HepG2 (cell line): ENCODE measurements around the gene RNASE13. TPM values are rescaled to one million over a fixed set of nuclear protein-coding genes. Genes with fewer than 3 reads are reported as not detected.

Experiments used
- EHMT2 ChIP-seq: fragments of 200-600 bp; sonication (generic); IDR thresholded peaks from 2 replicates; pipeline ENCODE4 v1.7.0; 2017; ENCODE audit warnings: antibody characterized with exemption, low read depth, low read length, borderline replicate concordance
- ELF1 ChIP-seq: sonication (generic); formaldehyde crosslinking; IDR thresholded peaks from 2 replicates; pipeline ENCODE4 v1.4.0; 2020; ENCODE audit warnings: missing genetic modification reagents
- EP300 ChIP-seq, 3 experiments: sonication (generic) in 1 of 3; formaldehyde crosslinking in 1 of 3; IDR thresholded peaks; 2 replicates each; pipeline versions ENCODE4 v1.5.1 to v1.6.1; 2011 to 2020; ENCODE audit warnings: low read depth in 2 of 3, low read length in 2 of 3, borderline replicate concordance in 1 of 3, improper control_type of control experiment in 1 of 3, mild to moderate bottlenecking in 1 of 3, missing genetic modification reagents in 1 of 3, moderate library complexity in 1 of 3
- ETV5 ChIP-seq: IDR thresholded peaks from 2 replicates; pipeline ENCODE4 v1.6.1; 2018; ENCODE audit warnings: missing biosample characterization, missing genetic modification reagents, inconsistent platforms, borderline replicate concordance
- GABPA ChIP-seq, 2 experiments: IDR thresholded peaks; 2 replicates each; pipeline ENCODE4 v1.6.1; 2011 to 2016; ENCODE audit warnings: low read depth in 2 of 2, low read length in 1 of 2, missing biosample characterization in 1 of 2, missing genetic modification characterization in 1 of 2
- HNF4G ChIP-seq, 2 experiments: sonication (generic) in 1 of 2; formaldehyde crosslinking in 1 of 2; IDR thresholded peaks; 2 replicates each; pipeline versions ENCODE4 v1.4.0 to v1.6.1; 2011 to 2020; ENCODE audit warnings: borderline replicate concordance in 2 of 2, low read depth in 2 of 2, mild to moderate bottlenecking in 2 of 2, low read length in 1 of 2, missing genetic modification reagents in 1 of 2, moderate library complexity in 1 of 2
- ISL2 ChIP-seq: sonication (generic); formaldehyde crosslinking; IDR thresholded peaks from 2 replicates; pipeline ENCODE4 v1.5.0; 2020; ENCODE audit warnings: missing genetic modification reagents
- MAX ChIP-seq: IDR thresholded peaks from 2 replicates; pipeline ENCODE4 v1.6.1; 2012; ENCODE audit warnings: inconsistent platforms
- NFIC ChIP-seq: IDR thresholded peaks from 2 replicates; pipeline ENCODE4 v1.6.1; 2012; ENCODE audit warnings: mild to moderate bottlenecking, low read length, inconsistent platforms
- PCBP2 ChIP-seq: fragments of 200-400 bp; formaldehyde crosslinking; optimal IDR thresholded peaks from 2 replicates; pipeline ENCODE3; 2018; ENCODE audit warnings: low read length, low read depth; ENCODE audit not compliant: poor library complexity, severe bottlenecking
- PITX1 ChIP-seq: sonication (generic); formaldehyde crosslinking; IDR thresholded peaks from 2 replicates; pipeline ENCODE4 v1.5.1; 2020; ENCODE audit warnings: mild to moderate bottlenecking, missing genetic modification reagents
- RAD51 ChIP-seq: fragments of 450-650 bp; IDR thresholded peaks from 2 replicates; pipeline ENCODE4 v1.6.1; 2016; ENCODE audit warnings: borderline replicate concordance
- RARA ChIP-seq: IDR thresholded peaks from 2 replicates; pipeline ENCODE4 v1.6.1; 2016; ENCODE audit warnings: missing genetic modification reagents, missing compliant biosample characterization
- RCOR2 ChIP-seq: IDR thresholded peaks from 2 replicates; pipeline ENCODE4 v1.6.1; 2016; ENCODE audit warnings: missing biosample characterization, missing genetic modification reagents
- SAP130 ChIP-seq: IDR thresholded peaks from 2 replicates; pipeline ENCODE4 v1.6.1; 2016; ENCODE audit warnings: low read depth
- SMAD3 ChIP-seq: sonication (generic); formaldehyde crosslinking; IDR thresholded peaks from 2 replicates; pipeline ENCODE4 v1.4.0; 2020; ENCODE audit warnings: missing genetic modification reagents
- THYN1 ChIP-seq: sonication (generic); formaldehyde crosslinking; IDR thresholded peaks from 2 replicates; pipeline ENCODE4 v1.8.1; 2023; ENCODE audit warnings: low read depth, mild to moderate bottlenecking, moderate library complexity, missing genetic modification reagents, borderline replicate concordance
- ZBTB49 ChIP-seq: sonication (generic); formaldehyde crosslinking; IDR thresholded peaks from 2 replicates; pipeline ENCODE4 v1.4.0; 2020; ENCODE audit warnings: missing genetic modification reagents, borderline replicate concordance
- ZKSCAN5 ChIP-seq: sonication (generic); formaldehyde crosslinking; IDR thresholded peaks from 2 replicates; pipeline ENCODE4 v1.5.1; 2020; ENCODE audit warnings: mild to moderate bottlenecking, missing genetic modification reagents
- ZNF124 ChIP-seq: sonication (generic); formaldehyde crosslinking; IDR thresholded peaks from 2 replicates; pipeline ENCODE4 v1.4.0; 2020; ENCODE audit warnings: missing genetic modification reagents
- ZNF138 ChIP-seq: sonication (generic); formaldehyde crosslinking; IDR thresholded peaks from 2 replicates; pipeline ENCODE4 v1.5.0; 2020; ENCODE audit warnings: mild to moderate bottlenecking, low read depth, missing genetic modification reagents
- ZNF264 ChIP-seq: sonication (generic); formaldehyde crosslinking; IDR thresholded peaks from 2 replicates; pipeline ENCODE4 v1.4.0; 2020; ENCODE audit warnings: missing genetic modification reagents
- ZNF280B ChIP-seq: sonication (generic); formaldehyde crosslinking; IDR thresholded peaks from 2 replicates; pipeline ENCODE4 v1.5.0; 2020; ENCODE audit warnings: missing genetic modification reagents, mild to moderate bottlenecking, borderline replicate concordance
- ZNF317 ChIP-seq: sonication (generic); formaldehyde crosslinking; IDR thresholded peaks from 2 replicates; pipeline ENCODE4 v1.5.0; 2020; ENCODE audit warnings: mild to moderate bottlenecking, missing genetic modification reagents
- ZNF737 ChIP-seq: sonication (generic); formaldehyde crosslinking; IDR thresholded peaks from 2 replicates; pipeline ENCODE4 v1.5.0; 2020; ENCODE audit warnings: missing genetic modification reagents, mild to moderate bottlenecking, borderline replicate concordance
- ZNF772 ChIP-seq: sonication (generic); formaldehyde crosslinking; IDR thresholded peaks from 2 replicates; pipeline ENCODE4 v1.5.0; 2020; ENCODE audit warnings: mild to moderate bottlenecking, missing genetic modification reagents
- ZSCAN9 ChIP-seq: IDR thresholded peaks from 2 replicates; pipeline ENCODE4 v1.6.1; 2016; ENCODE audit warnings: borderline replicate concordance
- polyA plus RNA-seq, 8 experiments: library from polyadenylated mRNA; depleted of rRNA in 3 of 8; stranded (reverse) in 7 of 8; unstranded in 1 of 8; fragments of >200 nt; fragmentation: Illumina TruSeq in 4 of 8; extraction: Trizol in 4 of 8; gene quantifications; 2 replicates each; pipeline versions ENCODE4 v1.2.1 to v1.2.3, GENCODE V29; 2011 to 2016; ENCODE audit warnings: low read depth in 4 of 8, missing spikeins in 1 of 8, mixed read lengths in 1 of 8; ENCODE audit not compliant: insufficient read depth in 1 of 8
- total RNA-seq, 5 experiments: library from RNA; depleted of rRNA; stranded (reverse); fragments of >200 nt; fragmentation: Illumina TruSeq; extraction: Trizol; gene quantifications; 2 replicates each; pipeline ENCODE4 v1.2.3, GENCODE V29; 2016; ENCODE audit warnings: low read depth in 1 of 5

The RNASE13 gene
- total and polyA plus RNA-seq, 2 of the 13 experiments (the other 11 are each of a cell fraction or from before 2014, with no cell fraction given), result 1.0 TPM; not detected in 1

- TF ChIP-seq ZNF317 (CRISPR knock-in tag) (no peak), SAP130 (CRISPR knock-in tag) (peak; percentile 39), PITX1 (0 out of 2 replicates have a peak, but pooled peaks have one; percentile 21), ZBTB49 (CRISPR knock-in tag) (no peak), ZNF280B (CRISPR knock-in tag) (no peak), PCBP2 (no peak), SMAD3 (CRISPR knock-in tag) (0 out of 2 replicates have a peak, but pooled peaks have one; percentile 42), ZNF737 (CRISPR knock-in tag) (no peak), HNF4G (IDR thresholded peaks at IDR 0.05; ENCODE audit: borderline replicate concordance, low read depth, low read length) (no peak), HNF4G (CRISPR knock-in tag; IDR thresholded peaks at IDR 0.05; ENCODE audit: borderline replicate concordance, low read depth) (peak; percentile 24; the same call in 1 of the 2 replicates), ZNF138 (CRISPR knock-in tag) (no peak), EP300 (IDR thresholded peaks at IDR 0.05; ENCODE audit: low read depth in 2 of 2, low read length in 2 of 2) (peak in 1 of 2 experiments; percentile 81; a peak in 2 of 4 replicates), EP300 (CRISPR knock-in tag; IDR thresholded peaks at IDR 0.05; ENCODE audit: borderline replicate concordance) (peak; percentile 71; the same call in 1 of the 2 replicates), RARA (CRISPR knock-in tag) (peak; percentile 80), ISL2 (CRISPR knock-in tag) (peak; percentile 52; the same call in 1 of the 2 replicates), ZKSCAN5 (CRISPR knock-in tag) (no peak), RCOR2 (peak; percentile 71; the same call in 1 of the 2 replicates), MAX (peak; percentile 53; the same call in 1 of the 2 replicates), ZNF124 (CRISPR knock-in tag) (no peak), ZSCAN9 (CRISPR knock-in tag) (peak; percentile 44; the same call in 1 of the 2 replicates), ETV5 (CRISPR knock-in tag) (peak; percentile 82), THYN1 (no peak), EHMT2 (0 out of 2 replicates have a peak, but pooled peaks have one; percentile 38), ELF1 (CRISPR knock-in tag) (no peak), RAD51 (no peak), ZNF264 (CRISPR knock-in tag) (no peak), NFIC (peak; percentile 63; the same call in 1 of the 2 replicates), ZNF772 (CRISPR knock-in tag) (no peak), GABPA (IDR thresholded peaks at IDR 0.05; ENCODE audit: low read depth, low read length) (no peak), GABPA (CRISPR knock-in tag; IDR thresholded peaks at IDR 0.05; ENCODE audit: low read depth) (0 out of 2 replicates have a peak, but pooled peaks have one; percentile 32)
These were observed 14.0 kb upstream of the RNASE13 start (continued) for GRCh38 chr14:21048638-21049037.
